ENCODE measurements around the gene DIP2C.

The DIP2C gene

GRCh38 chr10:677038-677437 lies 12.4 kb downstream of the DIP2C start:
- DNase-seq: no peak

GRCh38 chr10:676178-676577 lies 13.3 kb downstream of the DIP2C start:
- DNase-seq: no peak

GRCh38 chr10:675532-675931 lies 13.9 kb downstream of the DIP2C start:
- no peak for DNase-seq

GRCh38 chr10:673492-673891 lies 16.0 kb downstream of the DIP2C start:
- no peak for DNase-seq

GRCh38 chr10:672992-673391 lies 16.5 kb downstream of the DIP2C start:
- DNase-seq: no peak

GRCh38 chr10:672203-672602 lies 17.3 kb downstream of the DIP2C start:
- DNase-seq: no peak

GRCh38 chr10:670990-671389 lies 18.5 kb downstream of the DIP2C start:
- no peak for DNase-seq

- DNase-seq: no peak
Measured at GRCh38 chr10:670038-670437, 19.4 kb downstream of the DIP2C start.

- no peak for DNase-seq
Measured at GRCh38 chr10:668786-669485, 20.5 kb downstream of the DIP2C start.

GRCh38 chr10:667602-668143 lies 21.8 kb downstream of the DIP2C start:
- no peak for DNase-seq

GRCh38 chr10:667096-667495 lies 22.4 kb downstream of the DIP2C start:
- DNase-seq: no peak

- no peak for DNase-seq
Measured at GRCh38 chr10:666237-667012, 23.0 kb downstream of the DIP2C start.

- no peak for DNase-seq
Measured at GRCh38 chr10:665579-666091, 23.8 kb downstream of the DIP2C start.

GRCh38 chr10:664893-665292 lies 24.6 kb downstream of the DIP2C start:
- no peak for DNase-seq

GRCh38 chr10:664301-664700 lies 25.2 kb downstream of the DIP2C start:
- no peak for DNase-seq

- DNase-seq: no peak
Measured at GRCh38 chr10:663831-664251, 25.6 kb downstream of the DIP2C start.

- no peak for DNase-seq
Measured at GRCh38 chr10:663466-663751, 26.1 kb downstream of the DIP2C start.

GRCh38 chr10:662686-663465 lies 26.6 kb downstream of the DIP2C start:
- DNase-seq: no peak

GRCh38 chr10:662223-662605 lies 27.3 kb downstream of the DIP2C start:
- DNase-seq: no peak

GRCh38 chr10:661597-662222 lies 27.8 kb downstream of the DIP2C start:
- no peak for DNase-seq

- no peak for DNase-seq
Measured at GRCh38 chr10:660970-661596, 28.4 kb downstream of the DIP2C start.

- no peak for DNase-seq
Measured at GRCh38 chr10:660413-660969, 29.0 kb downstream of the DIP2C start.
